GM12875 (cell line): Measurements from ENCODE around the gene PLA2G4F.

Experiments used
- H3K4me3 ChIP-seq: one replicate; pipeline ENCODE4 v1.5.1; 2011; ENCODE audit warnings: low read depth, low read length, control low read depth
- TF ChIP-seq, protein P1 (sequence below): IDR thresholded peaks from 2 replicates; pipeline ENCODE4 v1.5.1; 2011; ENCODE audit warnings: low read depth, mild to moderate bottlenecking, control low read depth, inconsistent platforms, low read length, moderate library complexity, borderline replicate concordance; ENCODE audit not compliant: insufficient read depth

PLA2G4F gene

DNA sequence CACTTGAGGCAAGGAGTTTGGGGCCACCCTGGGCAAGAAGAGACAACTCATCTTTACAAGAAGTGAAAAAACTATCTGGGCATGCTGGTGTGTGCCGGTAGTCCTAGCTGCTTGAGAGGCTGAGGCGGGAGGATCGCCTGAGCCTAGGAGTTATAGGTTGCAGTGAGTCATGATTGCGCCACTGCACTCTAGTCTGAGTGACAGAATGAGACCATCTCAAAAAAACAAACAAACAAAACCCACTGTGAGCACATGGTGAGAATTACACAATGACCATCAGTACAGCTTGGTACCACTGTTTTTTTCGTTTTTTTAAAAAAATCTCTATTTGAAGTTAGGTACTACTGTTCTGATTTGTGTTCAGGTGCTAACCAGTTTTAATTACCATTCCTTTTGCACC, 38.1 kb upstream of the PLA2G4F start:
- no peak overlapping the region for H3K4me3 ChIP-seq
- TF ChIP-seq, protein P1, sequence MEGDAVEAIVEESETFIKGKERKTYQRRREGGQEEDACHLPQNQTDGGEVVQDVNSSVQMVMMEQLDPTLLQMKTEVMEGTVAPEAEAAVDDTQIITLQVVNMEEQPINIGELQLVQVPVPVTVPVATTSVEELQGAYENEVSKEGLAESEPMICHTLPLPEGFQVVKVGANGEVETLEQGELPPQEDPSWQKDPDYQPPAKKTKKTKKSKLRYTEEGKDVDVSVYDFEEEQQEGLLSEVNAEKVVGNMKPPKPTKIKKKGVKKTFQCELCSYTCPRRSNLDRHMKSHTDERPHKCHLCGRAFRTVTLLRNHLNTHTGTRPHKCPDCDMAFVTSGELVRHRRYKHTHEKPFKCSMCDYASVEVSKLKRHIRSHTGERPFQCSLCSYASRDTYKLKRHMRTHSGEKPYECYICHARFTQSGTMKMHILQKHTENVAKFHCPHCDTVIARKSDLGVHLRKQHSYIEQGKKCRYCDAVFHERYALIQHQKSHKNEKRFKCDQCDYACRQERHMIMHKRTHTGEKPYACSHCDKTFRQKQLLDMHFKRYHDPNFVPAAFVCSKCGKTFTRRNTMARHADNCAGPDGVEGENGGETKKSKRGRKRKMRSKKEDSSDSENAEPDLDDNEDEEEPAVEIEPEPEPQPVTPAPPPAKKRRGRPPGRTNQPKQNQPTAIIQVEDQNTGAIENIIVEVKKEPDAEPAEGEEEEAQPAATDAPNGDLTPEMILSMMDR = no peak

GRCh38 chr15:42193383-42193782, 36.9 kb upstream of the PLA2G4F start:
- TF ChIP-seq, protein P1 = no peak
- H3K4me3 ChIP-seq = no peak overlapping the region

GRCh38 chr15:42191610-42192346, 35.3 kb upstream of the PLA2G4F start:
- TF ChIP-seq, protein P1 = no peak

GRCh38 chr15:42190370-42190769, 33.9 kb upstream of the PLA2G4F start:
- TF ChIP-seq, protein P1 = no peak
- no peak overlapping the region for H3K4me3 ChIP-seq

More at GRCh38 chr15:42191610-42192346, 35.3 kb upstream of the PLA2G4F start:
- no peak overlapping the region for H3K4me3 ChIP-seq

DNA sequence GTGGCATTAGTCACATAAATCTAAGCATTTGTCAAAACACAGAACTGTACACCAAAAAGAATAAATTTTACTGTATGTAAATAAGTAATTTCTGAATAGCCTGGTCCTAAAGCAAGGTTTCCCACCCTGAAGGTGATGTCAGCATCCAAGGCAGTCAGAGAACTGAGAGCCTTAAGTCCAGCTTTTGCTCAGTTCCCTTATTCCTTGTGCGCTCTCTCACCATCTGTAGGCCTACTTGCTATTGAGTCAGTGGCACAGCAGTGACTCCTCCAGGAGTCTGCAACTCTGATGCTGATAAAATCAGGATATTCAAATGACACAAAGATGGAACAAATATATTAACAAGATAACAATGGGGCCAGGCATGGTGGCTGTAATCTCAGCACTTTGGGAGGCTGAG, 29.4 kb upstream of the PLA2G4F start:
- no peak overlapping the region for H3K4me3 ChIP-seq
- TF ChIP-seq, protein P1 = no peak

DNA sequence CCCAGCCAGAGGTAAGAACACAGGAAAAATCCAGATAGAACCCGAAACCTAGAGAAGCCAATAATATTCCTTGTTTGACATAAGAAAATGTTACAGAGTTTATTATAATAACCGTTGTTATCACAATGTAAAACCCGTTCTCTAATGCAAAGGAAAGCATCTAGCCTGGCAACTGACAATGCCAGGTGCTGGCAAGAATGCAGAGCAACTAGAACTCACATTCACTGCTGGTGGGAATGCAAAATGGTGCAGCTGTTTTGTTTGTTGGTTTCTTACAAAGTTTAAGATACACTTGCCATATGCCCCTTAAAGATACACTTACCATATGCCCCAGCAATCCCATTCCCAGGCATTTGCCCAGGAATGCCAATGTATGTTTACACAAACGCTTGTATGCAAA, 28.3 kb upstream of the PLA2G4F start:
- TF ChIP-seq, protein P1 = no peak
- H3K4me3 ChIP-seq = no peak overlapping the region

- TF ChIP-seq, protein P1 = no peak
- H3K4me3 ChIP-seq = no peak overlapping the region
These were observed 27.9 kb upstream of the PLA2G4F start for GRCh38 chr15:42184296-42184695.
